Transverse colon (tissue), 4 donors: ENCODE measurements around the gene DES. TPM values are rescaled to one million over a fixed set of nuclear protein-coding genes. Genes with fewer than 3 reads are reported as not detected.

Experiments
- DNase-seq: peaks from one replicate; pipeline ENCODE4 v3.0.0-alpha.2; 2019
- H3K27ac ChIP-seq, 4 donors: fragments of 200-600 bp; sonication (generic); 2 replicates each; pipeline ENCODE4 v1.5.1; 2016 to 2018; ENCODE audit warnings: inconsistent platforms in 4 of 4
- H3K27me3 ChIP-seq: fragments of 200-600 bp; sonication (generic); 2 replicates; pipeline ENCODE4 v1.5.1; 2017; ENCODE audit warnings: inconsistent platforms
- H3K36me3 ChIP-seq, 4 donors: fragments of 200-600 bp; sonication (generic); 2 replicates each; pipeline ENCODE4 v1.5.1; 2017 to 2019; ENCODE audit warnings: inconsistent platforms in 4 of 4
- H3K4me1 ChIP-seq, 4 donors: fragments of 200-600 bp; sonication (generic); 2 replicates each; pipeline ENCODE4 v1.5.1; 2017 to 2020; ENCODE audit warnings: inconsistent platforms in 4 of 4
- H3K4me3 ChIP-seq, 4 donors: fragments of 200-600 bp; sonication (generic); 1 replicate in 1 of 4; 2 replicates in 3 of 4; pipeline versions ENCODE4 v1.5.1 to v1.6.1; 2017 to 2019; ENCODE audit warnings: inconsistent platforms in 4 of 4
- H3K9me3 ChIP-seq, 2 donors: fragments of 200-600 bp; sonication (generic); 2 replicates each; pipeline ENCODE4 v1.5.1; 2017 to 2019; ENCODE audit warnings: inconsistent platforms in 2 of 2
- CTCF ChIP-seq, 5 experiments: fragments of 200-600 bp in 3 of 5; fragments of 450-650 bp in 2 of 5; sonication (generic) in 3 of 5; IDR thresholded peaks; 1 replicate in 2 of 5; 2 replicates in 3 of 5; pipeline ENCODE4 v1.5.1; 2016 to 2017; ENCODE audit warnings: antibody characterized with exemption in 5 of 5, inconsistent platforms in 3 of 5, mild to moderate bottlenecking in 2 of 5, moderate library complexity in 1 of 5
- EP300 ChIP-seq: sonication (generic); formaldehyde crosslinking; IDR thresholded peaks from one replicate; pipeline ENCODE4 v1.6.1; 2017; ENCODE audit warnings: antibody characterized with exemption, low read depth
- POLR2A ChIP-seq: fragments of 450-650 bp; IDR thresholded peaks from one replicate; pipeline ENCODE4 v1.6.1; 2016; ENCODE audit warnings: antibody characterized with exemption, mild to moderate bottlenecking, moderate library complexity
- POLR2AphosphoS5 ChIP-seq, 3 donors: sonication (generic); formaldehyde crosslinking; IDR thresholded peaks; one replicate each; pipeline ENCODE4 v1.6.1; 2016; ENCODE audit warnings: antibody characterized with exemption in 3 of 3
- WGBS, 2 donors: methylation state at CpG; one replicate each; pipeline ENCODE4 v1.1.5; 2018; ENCODE audit warnings: low coverage in 1 of 2; 5-methylcytosine and 5-hydroxymethylcytosine counted together
- in situ Hi-C, 4 donors: fragments of 200-750 bp; cut with MboI; loops; one replicate each; pipeline versions ENCODE4 v1.15.0 to v1.15.1; 2017; ENCODE audit warnings: low sequenced_read_pairs in 3 of 4, low pct_ligation_motif_present in 1 of 4, low pct_unique_long_range_greater_than_20kb in 1 of 4
- intact Hi-C: fragments of 100-400 bp; cut with DNase I; formaldehyde crosslinking; loops from one replicate; pipeline ENCODE4 v1.15.1; 2023; ENCODE audit warnings: low total_unique reads
- total RNA-seq, 4 donors: library from RNA; depleted of rRNA; stranded (reverse); fragments of >200 nt; gene quantifications; one replicate each; pipeline ENCODE4 v1.1.0, GENCODE V29; 2016

DES gene
- total RNA-seq, 4 donors from 2014 or later = 1,000 to 12,373 (median 1,519) TPM

DNA sequence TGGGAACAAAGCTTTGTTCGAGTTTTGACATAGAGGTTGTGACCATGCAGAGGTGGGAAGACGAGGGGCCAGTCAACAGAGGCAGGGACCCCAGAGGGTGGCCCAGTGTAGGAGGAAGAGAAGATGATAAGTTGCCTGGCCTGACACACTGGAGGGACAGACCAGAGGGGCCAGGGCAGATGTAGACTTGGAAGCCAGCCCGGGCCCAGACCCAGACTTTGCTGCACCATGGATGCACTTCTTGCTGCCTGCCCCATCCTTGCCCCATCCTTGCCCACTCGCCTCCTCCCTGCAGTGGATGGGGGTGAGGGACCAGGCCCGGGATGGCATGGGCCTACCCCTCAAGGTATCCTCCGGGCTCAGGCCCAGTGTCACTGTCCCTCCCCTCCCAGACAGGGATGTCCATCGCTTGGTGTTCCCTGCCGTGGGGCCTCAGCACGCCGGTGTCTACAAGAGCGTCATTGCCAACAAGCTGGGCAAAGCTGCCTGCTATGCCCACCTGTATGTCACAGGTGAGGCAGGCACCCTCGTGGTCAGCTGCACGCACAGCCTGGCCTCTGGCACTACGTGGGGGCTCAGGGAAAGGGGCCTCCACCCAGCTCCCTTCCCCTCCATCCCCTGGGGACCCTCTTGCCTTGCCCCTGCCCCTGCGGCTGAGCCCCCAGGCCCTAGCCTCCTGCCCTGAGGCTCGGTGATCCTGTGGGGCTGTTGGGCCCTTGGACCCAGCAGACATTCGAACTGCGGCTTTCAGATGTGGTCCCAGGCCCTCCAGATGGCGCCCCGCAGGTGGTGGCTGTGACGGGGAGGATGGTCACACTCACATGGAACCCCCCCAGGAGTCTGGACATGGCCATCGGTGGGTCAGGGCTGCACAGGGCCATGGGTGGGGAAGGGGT lies 53.5 kb downstream of the DES start:
- DNase-seq = no peak
- intact Hi-C loops = no loop called here

DNA sequence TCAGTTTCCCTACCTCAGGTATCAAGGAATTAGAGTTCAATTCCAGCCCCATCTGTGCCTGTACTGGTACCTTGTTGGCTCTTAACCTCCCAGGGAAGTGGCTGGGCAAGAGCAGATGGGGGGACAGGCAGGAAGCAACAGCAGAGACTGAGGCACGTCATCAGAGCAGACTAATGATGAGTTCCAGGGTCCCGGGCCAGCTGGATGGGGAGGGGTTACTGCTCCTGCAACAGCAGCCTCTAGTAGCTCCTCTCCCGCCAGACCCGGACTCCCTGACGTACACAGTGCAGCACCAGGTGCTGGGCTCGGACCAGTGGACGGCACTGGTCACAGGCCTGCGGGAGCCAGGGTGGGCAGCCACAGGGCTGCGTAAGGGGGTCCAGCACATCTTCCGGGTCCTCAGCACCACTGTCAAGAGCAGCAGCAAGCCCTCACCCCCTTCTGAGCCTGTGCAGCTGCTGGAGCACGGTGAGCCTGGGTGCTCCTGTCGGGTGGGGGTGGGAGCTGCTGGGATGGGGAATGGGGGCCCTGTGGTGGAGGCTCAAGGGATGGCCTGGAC lies 54.5 kb downstream of the DES start:
- no peak for DNase-seq
- Histone ChIP-seq H3K27me3 (peaks cover 4% of the 10 kb centered on the region), H3K9me3 (no peaks in the 10 kb centered on the region), H3K36me3 (no peaks in the 10 kb centered on the region), H3K4me3 (no peak overlapping the region), H3K4me1 (peaks cover 0 to 8% (median 4%) of the 10 kb centered on the region in 4 donors), H3K27ac (peak overlapping the region in 2 of 4 donors; percentile 3 to 34)
- TF ChIP-seq CTCF (IDR thresholded peaks at IDR 0.05) (no peak), POLR2AphosphoS5 (IDR thresholded peaks at IDR 0.05) (no peak), EP300 (no peak), POLR2A (no peak)
- intact Hi-C loops = no loop called here
- 83% methylated on average over 9 of the region's 12 CpGs; no CpG with 5 or more reads in 1 of the 2 donors for WGBS, 2 donors
- in situ Hi-C loops = loop anchor here in 3 of 4 donors (10.0 kb wide), 1 partner anchor 52 kb away; no protein-coding TSS in a partner anchor

More for the DNA sequence above, 53.5 kb downstream of the DES start:
- no peaks in the 10 kb centered on the region for H3K9me3 ChIP-seq
- no peaks in the 10 kb centered on the region for H3K36me3 ChIP-seq
- H3K27me3 ChIP-seq = peaks cover 2% of the 10 kb centered on the region
- peaks cover 0 to 8% (median 2%) of the 10 kb centered on the region in 4 donors for H3K4me1 ChIP-seq
- H3K4me3 ChIP-seq = no peak overlapping the region
- TF ChIP-seq CTCF (IDR thresholded peaks at IDR 0.05) (no peak), POLR2A (no peak), POLR2AphosphoS5 (IDR thresholded peaks at IDR 0.05) (no peak), EP300 (no peak)
- WGBS, 2 donors = 79% methylated on average over 22 of the region's 22 CpGs; no CpG with 5 or more reads in 1 of the 2 donors
- H3K27ac ChIP-seq = peak overlapping the region in 2 of 4 donors; percentile 3 to 34
- in situ Hi-C loops = loop anchor here in 3 of 4 donors (10.0 kb wide), 1 partner anchor 53 kb away; no protein-coding TSS in a partner anchor

- Histone ChIP-seq H3K9me3 (no peaks in the 10 kb centered on the region), H3K27me3 (peaks cover 4% of the 10 kb centered on the region), H3K36me3 (no peaks in the 10 kb centered on the region), H3K4me1 (peaks cover 0 to 8% (median 4%) of the 10 kb centered on the region in 4 donors), H3K4me3 (no peak overlapping the region), H3K27ac (peak overlapping the region in 1 of 4 donors; percentile 12)
- intact Hi-C loops (no loop called here), in situ Hi-C loops (loop anchor here in 3 of 4 donors (10.0 kb wide), 1 partner anchor 51 kb away; no protein-coding TSS in a partner anchor)
- TF ChIP-seq POLR2A (no peak), EP300 (no peak)
- no peak for DNase-seq
- WGBS, 2 donors = 93% methylated on average over 18 of the region's 18 CpGs; no CpG with 5 or more reads in 1 of the 2 donors
Measured at GRCh38 chr2:219473511-219473910, 55.3 kb downstream of the DES start.

DNA sequence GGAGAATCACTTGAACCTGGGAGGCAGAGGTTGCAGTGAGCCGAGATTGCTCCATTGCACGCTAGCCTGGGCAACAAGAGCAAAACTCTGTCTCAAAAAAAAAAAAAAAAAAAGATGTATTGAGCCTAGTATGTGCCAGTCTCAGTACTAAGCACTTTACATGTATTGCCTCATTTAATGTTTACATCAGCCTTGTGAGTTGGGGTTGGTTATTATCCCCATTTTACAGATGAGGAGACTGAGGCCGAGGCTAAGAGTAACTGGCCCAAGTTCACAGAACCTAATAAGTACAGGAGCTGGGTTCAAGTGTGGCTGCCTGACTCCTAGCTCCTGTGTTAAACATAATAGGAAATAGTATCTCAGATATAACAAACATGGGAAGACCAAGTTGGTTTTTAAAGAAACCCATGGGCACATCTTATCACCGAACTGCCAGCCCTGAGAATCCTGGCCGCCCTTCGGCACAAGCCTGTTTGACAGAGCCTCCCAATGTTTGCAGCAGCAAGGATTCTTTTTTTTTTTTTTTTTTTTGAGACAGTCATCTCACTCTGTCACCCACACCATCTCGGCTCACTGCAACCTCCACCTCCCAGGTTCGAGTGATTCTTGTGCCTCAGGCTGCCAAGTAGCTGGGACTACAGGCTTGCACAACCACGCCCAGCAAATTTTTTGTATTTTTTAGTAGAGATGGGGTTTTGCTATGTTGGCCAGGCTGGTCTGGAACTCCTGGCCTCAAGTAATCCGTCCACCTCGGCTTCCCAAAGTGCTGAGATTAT lies 56.3 kb downstream of the DES start:
- in situ Hi-C loops = loop anchor here in 3 of 4 donors (10.0 kb wide), 1 partner anchor 50 kb away; no protein-coding TSS in a partner anchor
- peak overlapping the region in 2 of 4 donors; percentile 17 to 53 for H3K27ac ChIP-seq
- 68 to 72% methylated on average over 8 to 11 of the region's 11 CpGs for WGBS, 2 donors
- H3K9me3 ChIP-seq = no peaks in the 10 kb centered on the region
- H3K4me1 ChIP-seq = peaks cover 0 to 8% (median 4%) of the 10 kb centered on the region in 4 donors
- DNase-seq = no peak
- H3K27me3 ChIP-seq = peaks cover 4% of the 10 kb centered on the region
- no peak for TF ChIP-seq CTCF (IDR thresholded peaks at IDR 0.05)
- no peak for TF ChIP-seq POLR2A
- TF ChIP-seq POLR2AphosphoS5 (IDR thresholded peaks at IDR 0.05) = no peak
- TF ChIP-seq EP300 = no peak
- intact Hi-C loops = loop anchor here (5.0 kb wide), 1 partner anchor 58 kb away; no protein-coding TSS in a partner anchor
- H3K36me3 ChIP-seq = no peaks in the 10 kb centered on the region
- H3K4me3 ChIP-seq = no peak overlapping the region
